GM23248 (cell line): Measurements from ENCODE around the gene WASF3. TPM values are rescaled to one million over a fixed set of nuclear protein-coding genes. Genes with fewer than 3 reads are reported as not detected.

Source experiments
- DNase-seq: peaks from one replicate; pipeline ENCODE4 v3.0.0-alpha.2; 2015
- H2AFZ ChIP-seq: fragments of 200-600 bp; sonication (generic); 2 replicates; pipeline ENCODE4 v1.6.1; 2016; ENCODE audit warnings: antibody characterized with exemption
- H3F3A ChIP-seq: fragments of 200-600 bp; sonication (generic); 2 replicates; pipeline ENCODE4 v1.6.1; 2016; ENCODE audit warnings: mild to moderate bottlenecking, antibody characterized with exemption, mixed run types; ENCODE audit not compliant: insufficient read depth
- H3K27ac ChIP-seq: fragments of 200-600 bp; sonication (generic); 2 replicates; pipeline ENCODE4 v1.5.1; 2016; ENCODE audit warnings: mild to moderate bottlenecking
- H3K27me3 ChIP-seq: fragments of 200-600 bp; sonication (generic); replicated peaks from 2 replicates; pipeline ENCODE4 v1.6.1; 2016; ENCODE audit warnings: mild to moderate bottlenecking; ENCODE audit not compliant: insufficient read depth
- H3K36me3 ChIP-seq: fragments of 200-600 bp; sonication (generic); 2 replicates; pipeline ENCODE4 v1.6.1; 2016; ENCODE audit warnings: low read depth, mild to moderate bottlenecking
- H3K4me1 ChIP-seq: fragments of 200-600 bp; sonication (generic); 2 replicates; pipeline ENCODE4 v1.6.1; 2016; ENCODE audit warnings: mild to moderate bottlenecking; ENCODE audit not compliant: insufficient read depth
- H3K4me2 ChIP-seq: fragments of 200-600 bp; sonication (generic); one replicate; pipeline ENCODE4 v1.6.1; 2016; ENCODE audit warnings: mild to moderate bottlenecking; ENCODE audit not compliant: unreplicated experiment
- H3K4me3 ChIP-seq: fragments of 200-600 bp; sonication (generic); 2 replicates; pipeline ENCODE4 v1.5.1; 2016; ENCODE audit warnings: mild to moderate bottlenecking
- H3K79me2 ChIP-seq: fragments of 200-600 bp; sonication (generic); 2 replicates; pipeline ENCODE4 v1.6.1; 2016; ENCODE audit warnings: mild to moderate bottlenecking; ENCODE audit not compliant: insufficient read depth
- H3K9ac ChIP-seq: fragments of 200-600 bp; sonication (generic); 2 replicates; pipeline ENCODE4 v1.6.1; 2016; ENCODE audit warnings: mild to moderate bottlenecking
- H3K9me2 ChIP-seq: fragments of 200-600 bp; sonication (generic); 2 replicates; pipeline ENCODE4 v1.6.1; 2016; ENCODE audit warnings: mixed run types, mild to moderate bottlenecking, moderate library complexity; ENCODE audit not compliant: insufficient read depth
- H3K9me3 ChIP-seq: fragments of 200-600 bp; sonication (generic); one replicate; pipeline ENCODE4 v1.6.1; 2017; ENCODE audit warnings: low read depth
- H4K20me1 ChIP-seq: fragments of 200-600 bp; sonication (generic); 2 replicates; pipeline ENCODE4 v1.6.0; 2016; ENCODE audit not compliant: insufficient read depth
- EZH2 ChIP-seq: fragments of 200-600 bp; sonication (generic); IDR thresholded peaks from 2 replicates; pipeline ENCODE4 v1.6.1; 2018; ENCODE audit warnings: antibody characterized with exemption, mild to moderate bottlenecking; ENCODE audit not compliant: insufficient read depth, poor library complexity, severe bottlenecking
- EZH2phosphoT487 ChIP-seq: fragments of 200-600 bp; sonication (generic); IDR thresholded peaks from 2 replicates; pipeline ENCODE4 v1.6.1; 2018; ENCODE audit warnings: antibody characterized with exemption, moderate library complexity, mild to moderate bottlenecking, low read depth; ENCODE audit not compliant: insufficient read depth
- WGBS, 2 experiments: methylation state at CpG; one replicate each; pipeline ENCODE4 v1.1.6; 2015 to 2017; ENCODE audit warnings: low lambda C conversion rate in 2 of 2, low coverage in 1 of 2; ENCODE audit errors: missing lambda C conversion rate in 2 of 2; 5-methylcytosine and 5-hydroxymethylcytosine counted together
- in situ Hi-C: fragments of 300-500 bp; cut with MboI; formaldehyde crosslinking; loops from 2 replicates; pipeline ENCODE4 v1.15.0; 2020
- polyA plus RNA-seq: library from polyadenylated mRNA; unstranded; fragments of >200 nt; fragmentation: Nextera tagmentation; extraction: Ambion mirVana; gene quantifications from 2 replicates; pipeline ENCODE4 v1.2.1, GENCODE V29; 2016
- total RNA-seq: library from RNA; depleted of rRNA; stranded (reverse); fragments of >200 nt; shearing (Covaris generic); gene quantifications from 2 replicates; pipeline ENCODE4 v1.2.3, GENCODE V29; 2014; rRNA removed

WASF3 gene
- 19.2 and 19.9 TPM in 2 replicates for total RNA-seq
- 13.5 and 14.7 TPM in 2 replicates for polyA plus RNA-seq

- Histone ChIP-seq H3K27ac (peak within 1 kb of the TSS; percentile 9), H3K9me2 (no peaks in the 10 kb centered on the region), H3K4me2 (peak within 1 kb of the TSS; percentile 94), H3K4me1 (peaks cover 24% of the 10 kb centered on the region), H3K4me3 (peak within 1 kb of the TSS; percentile 82), H3K36me3 (no peaks in the 10 kb centered on the region), H4K20me1 (no peaks in the 10 kb centered on the region), H3K27me3 (no peaks in the 10 kb centered on the region), H3K79me2 (peaks cover 44% of the 10 kb centered on the region), H3K9ac (peak within 1 kb of the TSS; percentile 88), H3F3A (peaks cover 24% of the 10 kb centered on the region), H2AFZ (peak within 1 kb of the TSS; percentile 77), H3K9me3 (no peaks in the 10 kb centered on the region)
- TF ChIP-seq EZH2phosphoT487 (no peak), EZH2 (no peak)
- 1% methylated on average over 45 to 49 of the region's 94 CpGs for WGBS, 2 experiments
- in situ Hi-C loops = no loop called here
- DNase-seq = peak; percentile 97
These were observed at the start of gene WASF3 for GRCh38 chr13:26557393-26558073. TSS of gene WASF3 (plus strand) at chr13:26557683. CDS start at chr13:26642271, 84,588 bp downstream.

- H3K4me3 ChIP-seq = peak overlapping the region; percentile 41
- TF ChIP-seq EZH2phosphoT487 = no peak
- TF ChIP-seq EZH2 = no peak
- peaks cover 10% of the 10 kb centered on the region; the same call in 1 of the 2 replicates for H3F3A ChIP-seq
- no peaks in the 10 kb centered on the region for H3K9me3 ChIP-seq
- H3K79me2 ChIP-seq = no peaks in the 10 kb centered on the region
- H3K27me3 ChIP-seq = no peaks in the 10 kb centered on the region
- in situ Hi-C loops = no loop called here
- H3K36me3 ChIP-seq = no peaks in the 10 kb centered on the region
- no peaks in the 10 kb centered on the region for H4K20me1 ChIP-seq
- peaks cover 8% of the 10 kb centered on the region; the same call in 1 of the 2 replicates for H3K4me1 ChIP-seq
- no peaks in the 10 kb centered on the region for H3K9me2 ChIP-seq
- peak overlapping the region; percentile 85 for H3K27ac ChIP-seq
- WGBS, 2 experiments = 0% methylated on average over 4 of the region's 4 CpGs
- peak; percentile 92 for DNase-seq
- peak overlapping the region; percentile 64 for H3K9ac ChIP-seq
- peak overlapping the region; percentile 47 for H3K4me2 ChIP-seq
- H2AFZ ChIP-seq = peak overlapping the region; percentile 67
These were observed 48.6 kb upstream of the WASF3 start for GRCh38 chr13:26508885-26509284.

- peak overlapping the region; percentile 47 for H3K4me2 ChIP-seq
- in situ Hi-C loops = no loop called here
- H3K36me3 ChIP-seq = no peaks in the 10 kb centered on the region
- no peak for DNase-seq
- TF ChIP-seq EZH2 = no peak
- TF ChIP-seq EZH2phosphoT487 = no peak
- H3K9me2 ChIP-seq = no peaks in the 10 kb centered on the region
- peaks cover 10% of the 10 kb centered on the region; the same call in 1 of the 2 replicates for H3F3A ChIP-seq
- H3K4me1 ChIP-seq = peaks cover 7% of the 10 kb centered on the region; the same call in 1 of the 2 replicates
- peak overlapping the region; percentile 41; the same call in 1 of the 2 replicates for H3K4me3 ChIP-seq
- WGBS, 2 experiments = 72% methylated on average over 10 of the region's 10 CpGs
- H3K9ac ChIP-seq = peak overlapping the region; percentile 64
- H3K27me3 ChIP-seq = no peaks in the 10 kb centered on the region
- no peaks in the 10 kb centered on the region for H4K20me1 ChIP-seq
- H3K9me3 ChIP-seq = no peaks in the 10 kb centered on the region
- peak overlapping the region; percentile 85 for H3K27ac ChIP-seq
- peak overlapping the region; percentile 67 for H2AFZ ChIP-seq
- H3K79me2 ChIP-seq = no peaks in the 10 kb centered on the region
These were observed 48.0 kb upstream of the WASF3 start for GRCh38 chr13:26509491-26509890.

- Histone ChIP-seq H3F3A (0 out of 2 replicates have a peak, but pooled peaks cover 6% of the 10 kb centered on the region), H3K4me1 (peaks cover 4% of the 10 kb centered on the region; the same call in 1 of the 2 replicates), H3K9ac (no peak overlapping the region), H3K36me3 (no peaks in the 10 kb centered on the region), H3K79me2 (no peaks in the 10 kb centered on the region), H3K9me2 (no peaks in the 10 kb centered on the region), H3K9me3 (no peaks in the 10 kb centered on the region), H3K27me3 (no peaks in the 10 kb centered on the region), H3K27ac (no peak overlapping the region), H3K4me3 (no peak overlapping the region), H3K4me2 (no peak overlapping the region), H2AFZ (no peak overlapping the region), H4K20me1 (no peaks in the 10 kb centered on the region)
- no peak for DNase-seq
- TF ChIP-seq EZH2phosphoT487 (no peak), EZH2 (no peak)
- WGBS, 2 experiments = 46 to 54% methylated on average over 6 of the region's 6 CpGs
- in situ Hi-C loops = no loop called here
These were observed 43.6 kb upstream of the WASF3 start for GRCh38 chr13:26513931-26514330.
